GM08714 (cell line): Measurements from ENCODE around the gene IFT22.
"Not testable (repeated sequence)": the region's sequence is repeated elsewhere in the genome, so short reads cannot be mapped to it uniquely, and the experiment has no call there.

Source experiments
- H3K4me3 ChIP-seq: fragments of 200-500 bp; sonication (Bioruptor generic); 2 replicates; pipeline ENCODE4 v1.5.1; 2014; ENCODE audit warnings: mild to moderate bottlenecking, low read length, inconsistent platforms
- ZNF274 ChIP-seq: IDR thresholded peaks from 2 replicates; pipeline ENCODE4 v1.6.1; 2012; ENCODE audit warnings: mild to moderate bottlenecking, low read depth, low read length

IFT22 gene

DNA sequence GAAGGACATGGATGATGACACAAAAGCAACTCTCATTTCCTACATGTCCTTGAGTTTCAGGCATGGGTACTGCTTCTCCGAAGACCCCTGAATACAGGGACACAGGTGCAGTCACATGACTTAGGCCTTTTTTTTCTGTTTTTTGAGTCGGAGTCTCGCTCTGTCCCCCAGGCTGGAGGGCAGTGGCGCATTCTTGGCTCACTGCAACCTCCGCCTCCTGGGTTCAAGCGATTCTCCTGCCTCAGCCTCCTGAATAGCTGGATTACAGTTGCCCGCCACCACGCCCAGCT is 26.8 kb downstream of the IFT22 start:
- TF ChIP-seq ZNF274, result no peak
- H3K4me3 ChIP-seq, result no peak overlapping the region

DNA sequence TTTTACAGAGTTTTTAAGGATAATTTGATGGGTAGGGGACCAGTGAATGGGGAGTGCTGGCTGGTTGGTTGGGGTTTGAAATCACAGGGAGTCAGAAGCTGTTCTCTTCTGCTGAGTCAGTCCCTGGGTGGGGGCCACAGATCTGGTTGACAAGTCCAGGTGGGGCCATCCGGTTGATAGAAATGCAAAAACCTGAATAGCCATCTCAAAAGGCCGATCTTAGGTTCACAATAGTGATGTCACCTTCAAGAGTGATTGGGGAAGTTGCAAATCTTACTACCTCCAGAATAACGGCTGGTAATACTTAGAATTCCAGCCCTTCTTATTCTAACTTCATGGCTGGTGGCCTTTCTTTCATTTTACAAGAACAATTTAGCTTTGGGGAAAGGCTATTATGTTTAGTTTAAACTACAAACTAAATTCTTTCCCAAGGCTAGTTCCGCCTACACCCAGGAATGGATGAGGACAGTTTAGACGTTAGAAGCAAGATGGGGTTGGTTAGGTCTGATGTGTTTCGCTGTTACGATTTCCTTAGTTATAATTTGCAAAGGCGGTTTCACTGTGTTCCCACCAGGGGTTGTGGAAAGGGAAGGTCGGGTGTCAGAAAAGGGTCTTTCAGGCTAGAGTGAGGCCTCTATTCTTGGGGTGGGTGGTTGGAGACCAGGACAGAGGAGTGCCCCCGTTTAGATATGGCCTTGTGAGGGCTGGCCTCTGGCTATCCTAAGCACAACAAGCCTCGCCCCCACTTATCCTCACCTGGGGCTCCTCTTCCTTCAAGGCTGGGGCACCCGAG is 27.4 kb downstream of the IFT22 start:
- H3K4me3 ChIP-seq, result no peak overlapping the region
- no peak for TF ChIP-seq ZNF274

DNA sequence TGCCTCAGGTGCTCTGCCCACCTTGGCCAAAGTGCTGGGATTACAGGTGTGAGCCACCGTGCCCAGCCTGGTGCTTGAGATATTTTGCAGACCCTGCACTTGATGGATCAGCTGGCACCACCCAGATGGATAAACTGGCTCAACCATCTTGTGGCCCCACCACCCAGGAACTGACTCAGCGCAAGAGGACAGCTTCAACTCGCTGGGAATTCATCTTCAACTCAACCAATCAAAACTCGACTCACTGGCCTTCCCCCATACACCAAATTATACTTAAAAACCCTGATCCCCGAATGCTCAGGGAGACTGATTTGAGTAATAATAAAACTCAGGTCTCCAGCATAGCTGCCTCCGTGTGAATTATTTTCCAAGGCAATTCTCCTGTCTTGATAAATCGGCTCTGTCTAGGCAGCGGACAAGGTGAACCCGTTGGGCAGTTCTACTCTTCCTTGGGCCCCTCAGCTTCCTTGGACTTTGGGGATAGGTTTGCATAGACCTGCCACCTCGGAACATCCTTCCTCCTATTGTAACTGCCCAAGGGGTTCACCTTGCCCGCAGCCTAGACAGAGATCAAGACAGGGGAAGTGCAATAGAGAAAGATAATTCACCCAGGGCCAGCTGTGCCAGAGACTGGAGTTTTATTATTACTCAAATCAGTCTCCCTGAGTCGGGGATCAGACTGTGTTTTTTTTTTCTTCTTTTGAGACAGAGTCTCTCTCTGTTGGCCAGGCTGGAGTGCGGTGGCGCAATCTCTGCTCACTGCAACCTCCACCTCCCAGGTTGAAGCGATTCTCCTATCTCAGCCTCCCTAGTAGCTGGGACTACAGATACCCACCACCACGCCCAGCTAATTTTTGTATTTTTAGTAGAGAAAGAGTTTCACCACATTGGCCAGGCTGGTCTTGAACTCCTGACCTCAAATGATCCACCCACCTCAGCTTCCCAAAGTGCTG is 28.3 kb downstream of the IFT22 start:
- not testable (repeated sequence) for H3K4me3 ChIP-seq

DNA sequence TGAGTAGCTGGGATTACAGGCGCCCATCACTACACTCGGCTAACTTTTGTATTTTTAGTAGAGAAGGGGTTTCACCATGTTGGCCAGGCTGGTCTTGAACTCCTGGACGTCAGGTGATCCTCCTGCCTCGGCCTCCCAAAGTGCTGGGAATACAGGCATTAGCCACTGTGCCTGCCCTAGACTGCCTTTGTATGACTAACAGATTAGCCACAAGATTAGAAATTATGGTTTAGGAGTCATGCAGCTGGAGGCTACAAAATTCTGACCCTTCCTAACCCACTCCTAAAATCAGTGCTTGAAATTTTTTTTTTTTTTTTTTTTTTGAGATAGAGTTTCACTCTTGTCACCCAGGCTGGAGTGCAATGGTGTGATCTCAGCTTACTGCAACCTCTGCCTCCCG is 29.0 kb downstream of the IFT22 start:
- H3K4me3 ChIP-seq, result not testable (repeated sequence)

GRCh38 chr7:101290186-101291037 is 31.2 kb downstream of the IFT22 start:
- not testable (repeated sequence) for H3K4me3 ChIP-seq

- not testable (repeated sequence) for H3K4me3 ChIP-seq
Measured at GRCh38 chr7:101289687-101290086, 31.9 kb downstream of the IFT22 start.

GRCh38 chr7:101288439-101288838 is 33.2 kb downstream of the IFT22 start:
- H3K4me3 ChIP-seq, result no peak overlapping the region
- TF ChIP-seq ZNF274, result no peak

- H3K4me3 ChIP-seq, result no peak overlapping the region
- TF ChIP-seq ZNF274, result no peak
Measured at GRCh38 chr7:101287032-101287431, 34.6 kb downstream of the IFT22 start.

- H3K4me3 ChIP-seq, result not testable (repeated sequence)
Measured at GRCh38 chr7:101285880-101286279, 35.7 kb downstream of the IFT22 start.

GRCh38 chr7:101285171-101285570 is 36.4 kb downstream of the IFT22 start:
- H3K4me3 ChIP-seq, result no peak overlapping the region
- no peak for TF ChIP-seq ZNF274

- H3K4me3 ChIP-seq, result not testable (repeated sequence)
Measured at GRCh38 chr7:101280912-101281311, 40.7 kb downstream of the IFT22 start.

DNA sequence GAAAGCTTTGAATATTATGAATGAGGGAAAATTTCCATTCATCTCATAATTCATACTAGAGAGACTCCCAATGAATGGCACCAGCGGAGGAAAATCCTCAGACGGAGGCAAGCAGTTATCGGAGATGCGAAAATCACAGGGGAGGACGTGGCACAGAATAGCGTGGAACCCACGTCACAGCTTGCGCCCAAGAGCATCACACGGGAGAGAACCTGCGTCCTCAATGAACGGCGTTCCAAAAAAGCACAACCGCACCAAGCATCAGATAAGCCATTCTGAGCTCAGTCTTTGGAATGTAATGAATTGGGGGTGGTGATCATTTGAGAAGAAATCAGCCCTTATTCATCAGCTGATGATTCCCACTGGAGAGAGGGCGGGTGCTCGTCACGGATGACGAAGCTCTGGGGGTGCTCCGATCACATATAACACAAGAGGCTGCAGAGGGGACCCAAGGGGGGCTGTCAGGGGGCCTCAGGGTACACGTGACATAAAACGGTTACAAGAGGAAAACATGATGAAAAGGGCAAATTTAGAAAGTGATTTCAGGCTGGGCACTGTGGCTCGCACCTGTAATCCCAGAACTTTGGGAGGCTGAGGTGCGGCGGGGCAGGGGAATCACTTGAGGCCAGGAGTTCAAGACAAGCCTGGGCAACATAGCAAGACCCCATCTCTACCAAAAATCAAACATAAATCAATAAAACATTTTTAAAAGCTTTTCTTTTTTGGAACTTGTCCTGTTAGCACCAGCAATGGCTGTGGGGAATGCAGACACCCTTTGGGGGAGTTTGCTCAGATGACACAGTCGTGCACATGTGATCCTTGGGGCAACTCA is 42.9 kb downstream of the IFT22 start:
- no peak for TF ChIP-seq ZNF274
- no peak overlapping the region for H3K4me3 ChIP-seq

- H3K4me3 ChIP-seq, result no peak overlapping the region
- no peak for TF ChIP-seq ZNF274
Measured at GRCh38 chr7:101277155-101277554, 44.5 kb downstream of the IFT22 start.

DNA sequence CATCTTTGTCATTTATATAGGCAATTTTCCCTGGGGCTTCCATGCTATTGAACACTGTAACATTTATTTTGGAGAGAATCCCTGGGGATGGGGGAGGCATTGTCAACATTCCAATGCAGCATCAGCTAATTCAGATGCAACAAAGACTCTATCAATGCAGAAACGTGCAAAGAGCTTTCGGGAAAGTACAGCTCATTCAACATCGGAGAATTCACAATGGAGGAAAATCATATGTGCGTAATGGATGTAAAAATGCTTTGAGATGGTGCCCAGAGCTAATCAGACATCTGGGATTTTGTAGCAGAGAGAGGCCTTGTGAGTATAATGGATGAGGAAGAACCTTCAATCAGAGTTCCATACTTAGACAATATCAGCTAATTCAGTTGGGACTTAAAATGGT is 48.4 kb downstream of the IFT22 start:
- TF ChIP-seq ZNF274, result no peak
- no peak overlapping the region for H3K4me3 ChIP-seq
